HG03439 (cell line): Measurements from ENCODE around the gene DRC7.

ENCODE experiments used
- ATAC-seq: cut with Tn5 transposase; IDR thresholded peaks from one replicate; pipeline ENCODE4 v1.9.1; 2021; ENCODE audit warnings: mild to moderate bottlenecking, moderate library complexity; ENCODE audit not compliant: unreplicated experiment

The DRC7 gene

GRCh38 chr16:57675741-57676551, 18.7 kb upstream of the DRC7 start:
- ATAC-seq, result no peak

GRCh38 chr16:57676553-57677085, 18.0 kb upstream of the DRC7 start:
- no peak for ATAC-seq

DNA sequence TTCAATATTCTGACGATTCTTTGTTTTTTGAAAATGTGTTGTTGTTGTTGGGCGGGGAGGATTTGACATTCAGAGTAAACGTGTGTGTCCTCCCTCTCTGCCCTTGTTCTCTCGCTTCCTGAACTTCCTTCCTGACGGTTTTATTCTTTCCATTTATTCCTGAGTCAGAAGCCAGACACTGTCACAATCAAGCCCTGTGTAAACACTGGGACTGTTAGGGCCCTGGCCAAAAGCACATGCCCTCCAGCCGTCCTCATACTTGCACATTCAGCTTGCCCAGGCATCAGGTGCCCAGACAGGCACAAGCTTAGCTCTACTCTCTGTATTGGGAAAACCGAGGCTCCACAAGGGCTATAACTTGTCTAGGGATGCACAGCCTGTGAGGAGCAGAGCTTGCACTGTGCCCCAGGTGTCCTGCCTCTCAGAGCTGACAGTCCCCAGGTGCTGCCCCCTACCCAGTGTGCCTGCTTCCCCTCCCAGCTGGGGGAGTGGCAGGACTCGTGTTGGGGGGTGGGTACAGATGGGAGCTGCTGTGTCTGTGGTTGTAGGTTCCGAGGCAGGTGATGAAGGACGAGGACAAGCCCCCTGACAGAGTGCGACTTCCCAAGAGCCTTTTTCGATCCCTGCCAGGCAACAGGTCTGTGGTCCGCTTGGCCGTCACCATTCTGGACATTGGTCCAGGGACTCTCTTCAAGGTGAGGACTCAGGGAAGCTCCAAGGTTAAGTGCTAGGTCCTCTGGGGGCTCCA, 16.8 kb upstream of the DRC7 start:
- ATAC-seq, result no peak

GRCh38 chr16:57679016-57679415, 15.6 kb upstream of the DRC7 start:
- ATAC-seq, result no peak

DNA sequence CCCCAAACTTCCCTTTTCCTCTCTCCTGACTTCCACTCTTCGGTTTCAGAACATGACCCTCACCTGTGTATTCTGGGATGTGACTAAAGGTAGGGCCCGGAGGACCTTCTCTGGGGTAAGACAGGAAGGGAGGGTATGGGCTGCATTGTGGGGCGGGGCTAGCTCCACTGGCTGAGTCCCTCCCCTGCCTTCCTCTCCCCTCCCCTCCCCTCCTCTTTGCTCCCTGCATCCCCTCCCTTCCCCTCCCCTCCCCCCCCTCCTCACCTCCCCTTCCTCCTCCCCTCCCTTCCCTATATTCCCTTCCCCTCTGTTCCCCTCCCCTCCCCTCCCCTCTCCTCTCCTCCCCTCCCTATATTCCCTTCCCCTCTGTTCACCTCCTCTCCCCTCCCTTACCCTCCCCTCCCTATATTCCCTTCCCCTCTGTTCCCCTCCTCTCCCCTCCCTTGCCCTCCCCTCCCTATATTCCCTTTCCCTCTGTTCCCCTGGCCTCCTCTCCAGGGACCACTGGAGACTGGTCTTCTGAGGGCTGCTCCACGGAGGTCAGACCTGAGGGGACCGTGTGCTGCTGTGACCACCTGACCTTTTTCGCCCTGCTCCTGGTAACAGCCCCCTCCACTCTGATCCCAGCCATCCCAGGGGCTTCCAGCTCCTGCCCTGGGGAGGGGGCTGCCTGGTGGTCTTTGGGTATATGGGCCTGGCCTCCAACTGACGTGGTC, 14.7 kb upstream of the DRC7 start:
- ATAC-seq, result no peak

- ATAC-seq, result no peak
These were observed 13.7 kb upstream of the DRC7 start for GRCh38 chr16:57680842-57681375.

GRCh38 chr16:57681950-57682728, 12.5 kb upstream of the DRC7 start:
- no peak for ATAC-seq

DNA sequence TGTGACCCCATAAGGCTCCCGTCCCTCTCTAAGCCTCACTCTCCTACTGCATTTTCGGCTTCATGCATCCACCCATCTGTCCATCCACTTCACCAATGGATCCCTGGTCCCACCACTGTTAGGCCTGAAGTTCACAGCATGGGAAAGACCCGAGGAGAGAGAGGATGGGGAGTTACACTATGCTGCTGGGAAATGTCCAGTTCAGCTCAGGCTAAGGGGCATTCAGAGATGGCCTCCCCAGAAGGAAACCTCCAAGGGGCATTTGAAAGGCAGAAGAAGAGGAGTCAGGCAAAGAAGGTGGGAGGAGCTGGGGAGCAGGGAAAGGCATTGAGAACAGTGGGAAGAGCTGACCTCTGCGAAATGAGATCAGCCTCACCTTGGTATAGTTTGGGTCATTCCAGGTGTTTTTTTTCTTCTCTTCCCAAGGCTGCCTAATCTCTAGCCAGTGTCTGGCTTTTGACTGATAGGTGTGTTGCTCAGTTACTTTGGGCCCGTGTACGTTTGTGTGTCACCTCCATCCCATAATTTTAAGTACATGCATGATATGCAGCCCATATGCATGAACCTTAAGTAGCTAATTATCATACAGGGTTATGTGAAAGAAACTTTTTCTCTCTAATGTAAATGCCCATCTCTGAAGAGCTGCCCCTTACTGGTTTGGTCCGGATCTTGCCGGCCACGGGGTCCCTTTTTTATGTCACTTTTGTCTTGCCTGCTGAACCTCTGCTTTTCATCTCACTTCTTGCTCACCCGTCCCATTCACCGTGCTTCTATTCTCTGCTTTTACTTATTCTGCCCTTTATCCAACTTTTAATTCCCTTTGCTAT, 11.6 kb upstream of the DRC7 start:
- ATAC-seq, result no peak

DNA sequence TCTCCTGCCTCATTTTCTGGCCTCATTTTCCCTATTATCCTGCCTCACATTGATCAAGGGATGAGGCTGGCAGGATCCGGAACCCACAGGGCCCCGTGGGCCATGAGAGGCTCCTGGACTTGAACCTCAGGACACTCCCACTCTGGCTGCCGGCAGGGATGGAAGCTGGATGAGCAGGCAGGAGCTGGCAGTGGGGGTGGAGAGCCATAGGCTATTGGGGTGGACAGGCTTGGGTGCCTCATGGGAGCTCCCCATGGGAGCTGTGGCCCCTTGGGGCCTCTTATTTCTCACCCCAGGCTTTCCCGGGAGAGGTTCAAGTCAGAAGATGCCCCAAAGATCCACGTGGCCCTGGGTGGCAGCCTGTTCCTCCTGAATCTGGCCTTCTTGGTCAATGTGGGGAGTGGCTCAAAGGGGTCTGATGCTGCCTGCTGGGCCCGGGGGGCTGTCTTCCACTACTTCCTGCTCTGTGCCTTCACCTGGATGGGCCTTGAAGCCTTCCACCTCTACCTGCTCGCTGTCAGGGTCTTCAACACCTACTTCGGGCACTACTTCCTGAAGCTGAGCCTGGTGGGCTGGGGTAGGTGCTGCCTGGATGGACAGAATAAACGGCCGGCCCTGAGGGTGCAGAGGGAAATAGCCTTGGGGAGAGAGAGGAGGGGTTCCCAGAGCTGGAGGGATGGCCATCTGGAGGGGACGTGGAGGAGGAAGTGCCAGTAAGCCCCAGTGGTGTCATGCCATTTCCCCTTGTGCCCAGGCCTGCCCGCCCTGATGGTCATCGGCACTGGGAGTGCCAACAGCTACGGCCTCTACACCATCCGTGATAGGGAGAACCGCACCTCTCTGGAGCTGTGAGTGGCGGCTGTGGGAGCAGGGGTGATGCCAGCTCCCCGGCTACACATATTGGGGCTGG, 10.7 kb upstream of the DRC7 start:
- no peak for ATAC-seq

DNA sequence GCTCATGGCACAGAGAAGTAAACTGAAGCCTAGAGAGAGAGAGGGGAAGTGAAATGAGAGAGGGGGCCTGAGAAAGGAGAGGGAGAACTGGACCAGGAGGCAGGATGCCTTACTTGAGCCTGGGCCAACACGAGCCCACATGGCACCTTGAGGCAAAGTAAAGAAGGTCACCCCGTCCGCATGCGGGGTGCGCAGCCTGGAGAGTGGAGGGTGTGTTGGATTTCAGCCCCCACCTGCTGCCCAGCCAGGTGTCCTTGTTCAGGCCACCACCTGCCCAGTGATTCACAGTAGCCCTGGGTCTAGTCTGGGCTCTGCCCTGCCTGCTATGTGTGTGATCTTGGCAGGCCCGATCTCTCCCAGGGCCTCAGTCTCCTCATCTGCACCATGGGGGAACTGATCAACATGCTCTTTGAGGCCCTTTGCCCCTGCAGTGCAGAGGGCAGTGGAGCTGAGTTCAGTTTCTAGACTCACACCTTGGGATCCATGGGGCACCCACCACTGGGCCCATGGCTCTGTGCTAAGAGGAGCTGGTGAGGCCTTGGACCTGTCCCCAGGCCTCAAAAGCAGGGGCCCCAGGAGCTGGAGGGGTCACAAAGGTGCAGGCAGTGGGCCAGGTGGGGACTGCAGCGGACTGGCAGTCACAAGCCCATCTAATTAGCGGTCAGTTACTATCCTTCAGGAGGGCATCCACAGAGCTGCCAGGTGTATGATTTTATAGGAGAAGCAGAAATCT, 9.8 kb upstream of the DRC7 start:
- no peak for ATAC-seq

DNA sequence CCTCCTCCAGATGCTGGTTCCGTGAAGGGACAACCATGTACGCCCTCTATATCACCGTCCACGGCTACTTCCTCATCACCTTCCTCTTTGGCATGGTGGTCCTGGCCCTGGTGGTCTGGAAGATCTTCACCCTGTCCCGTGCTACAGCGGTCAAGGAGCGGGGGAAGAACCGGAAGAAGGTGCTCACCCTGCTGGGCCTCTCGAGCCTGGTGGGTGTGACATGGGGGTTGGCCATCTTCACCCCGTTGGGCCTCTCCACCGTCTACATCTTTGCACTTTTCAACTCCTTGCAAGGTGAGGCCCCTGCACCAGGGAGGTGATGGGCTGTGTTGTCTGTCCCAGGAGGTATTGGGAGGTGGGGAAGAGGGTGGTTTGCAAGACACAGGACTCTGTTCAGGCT, 9.0 kb upstream of the DRC7 start:
- no peak for ATAC-seq

DNA sequence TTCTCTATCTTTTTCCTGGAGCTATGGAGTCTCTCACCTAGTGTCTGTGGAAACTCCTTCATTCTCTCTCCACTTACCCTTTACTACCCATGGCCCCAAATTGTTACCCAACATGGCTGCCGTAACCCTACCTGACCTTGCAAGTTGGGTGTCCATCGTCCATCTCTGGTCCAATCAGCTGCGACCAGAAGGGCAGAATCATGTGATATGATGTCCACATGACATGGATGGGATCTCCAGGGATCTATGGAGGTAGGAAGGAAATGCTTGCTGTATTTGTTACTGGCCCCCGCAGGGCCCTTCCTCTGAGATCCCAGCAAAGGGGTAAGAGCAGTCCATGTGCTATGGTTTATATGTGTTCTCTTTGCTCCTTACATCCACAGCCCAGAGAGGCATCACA, 8.0 kb upstream of the DRC7 start:
- ATAC-seq, result no peak

GRCh38 chr16:57687363-57687929, 7.2 kb upstream of the DRC7 start:
- ATAC-seq, result no peak

GRCh38 chr16:57688487-57688986, 6.1 kb upstream of the DRC7 start:
- ATAC-seq, result no peak

- no peak for ATAC-seq
These were observed 5.4 kb upstream of the DRC7 start for GRCh38 chr16:57688987-57689761.

DNA sequence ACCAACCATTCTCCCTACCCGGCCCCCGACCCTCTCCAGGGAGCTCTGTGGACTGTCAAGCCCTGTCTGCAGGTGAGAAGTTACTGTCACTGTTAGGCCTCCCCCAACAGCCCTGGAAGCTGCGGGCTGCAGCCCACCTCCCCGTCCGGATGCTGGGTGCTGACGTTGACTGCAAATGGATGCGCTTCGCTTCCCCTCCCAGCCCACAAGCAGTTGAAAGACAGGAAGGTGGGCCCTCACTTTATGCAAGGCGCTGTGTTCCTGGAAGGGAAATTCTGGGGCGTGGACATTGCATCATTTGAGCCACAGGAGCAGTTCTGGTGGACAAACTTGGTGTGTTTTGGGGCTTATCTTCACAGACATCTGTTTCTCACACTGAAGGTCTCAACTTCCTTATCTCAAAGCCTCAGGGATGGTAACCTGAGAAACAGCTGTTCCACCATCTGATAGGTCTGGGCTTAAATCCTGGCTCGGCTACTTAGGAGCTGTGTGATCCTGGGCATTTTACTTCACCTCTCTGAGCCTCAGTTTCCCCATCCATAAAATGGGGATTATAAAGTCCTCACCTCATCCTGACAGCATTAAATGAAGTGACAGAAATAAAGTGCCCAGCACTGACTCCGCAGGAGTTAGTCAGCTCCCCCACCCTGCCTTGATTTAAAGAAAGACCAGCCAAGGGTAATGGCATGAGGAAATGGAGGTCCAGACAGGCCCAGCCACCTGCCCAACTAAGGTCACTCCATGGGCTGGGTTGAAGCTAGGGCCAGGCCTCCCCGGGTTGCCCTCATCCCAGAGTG, 4.6 kb upstream of the DRC7 start:
- no peak for ATAC-seq
